BE2C (cell line): ENCODE measurements around the gene MIGA2.
A peak's percentile ranks its signal among the peaks of the same experiment; 100 is the strongest.

Experiments
- DNase-seq: peaks from one replicate; pipeline ENCODE4 v3.0.0-alpha.2; 2020
- H3K27me3 ChIP-seq: fragments of 250-450 bp; sonication (Bioruptor Pico); 2 replicates; pipeline ENCODE4 v1.5.1; 2020; ENCODE audit warnings: mild to moderate bottlenecking
- H3K36me3 ChIP-seq: fragments of 250-450 bp; sonication (Bioruptor Pico); 2 replicates; pipeline ENCODE4 v1.5.1; 2020; ENCODE audit warnings: mild to moderate bottlenecking
- H3K4me1 ChIP-seq: fragments of 250-450 bp; sonication (Bioruptor Pico); 2 replicates; pipeline ENCODE4 v1.5.1; 2020
- H3K4me3 ChIP-seq: 2 replicates; pipeline ENCODE4 v1.5.1; 2011; ENCODE audit warnings: low read depth, low read length
- H3K9me3 ChIP-seq: fragments of 250-450 bp; sonication (Bioruptor Pico); 2 replicates; pipeline ENCODE4 v1.5.1; 2020
- CTCF ChIP-seq: IDR thresholded peaks from 2 replicates; pipeline ENCODE4 v1.5.1; 2012; ENCODE audit warnings: mild to moderate bottlenecking, low read depth, low read length

The MIGA2 gene

GRCh38 chr9:129078691-129079503 is 42.5 kb downstream of the MIGA2 start:
- TF ChIP-seq CTCF = no peak
- DNase-seq = no peak
- peaks cover 7% of the 10 kb centered on the region; the same call in 1 of the 2 replicates for H3K36me3 ChIP-seq
- no peaks in the 10 kb centered on the region for H3K27me3 ChIP-seq
- no peak overlapping the region for H3K4me3 ChIP-seq
- no peaks in the 10 kb centered on the region for H3K9me3 ChIP-seq
- H3K4me1 ChIP-seq = no peaks in the 10 kb centered on the region; the same call in 1 of the 2 replicates

GRCh38 chr9:129079829-129080228 is 43.4 kb downstream of the MIGA2 start:
- Histone ChIP-seq H3K27me3 (no peaks in the 10 kb centered on the region), H3K4me3 (no peak overlapping the region; the same call in 1 of the 2 replicates), H3K36me3 (peaks cover 11% of the 10 kb centered on the region), H3K9me3 (no peaks in the 10 kb centered on the region), H3K4me1 (no peaks in the 10 kb centered on the region; the same call in 1 of the 2 replicates)
- no peak for DNase-seq
- no peak for TF ChIP-seq CTCF

GRCh38 chr9:129080298-129080600 is 43.8 kb downstream of the MIGA2 start:
- Histone ChIP-seq H3K27me3 (no peaks in the 10 kb centered on the region), H3K4me1 (no peaks in the 10 kb centered on the region; the same call in 1 of the 2 replicates), H3K9me3 (no peaks in the 10 kb centered on the region), H3K36me3 (peaks cover 15% of the 10 kb centered on the region), H3K4me3 (peak overlapping the region; percentile 60)
- DNase-seq = no peak
- TF ChIP-seq CTCF = no peak

- Histone ChIP-seq H3K9me3 (no peaks in the 10 kb centered on the region), H3K27me3 (no peaks in the 10 kb centered on the region), H3K36me3 (peaks cover 20% of the 10 kb centered on the region), H3K4me1 (no peaks in the 10 kb centered on the region; the same call in 1 of the 2 replicates), H3K4me3 (peak within 1 kb of the TSS; percentile 85)
- DNase-seq = peak; percentile 100
- TF ChIP-seq CTCF = no peak
Observed at GRCh38 chr9:129080601-129081387, 44.4 kb downstream of the MIGA2 start, which contains the start of gene DOLPP1. TSS of gene DOLPP1 (plus strand) at chr9:129081111. CDS start at chr9:129081132, 21 bp downstream.

GRCh38 chr9:129081388-129081904 is 45.0 kb downstream of the MIGA2 start:
- Histone ChIP-seq H3K36me3 (peaks cover 27% of the 10 kb centered on the region), H3K27me3 (no peaks in the 10 kb centered on the region), H3K4me1 (no peaks in the 10 kb centered on the region; the same call in 1 of the 2 replicates), H3K4me3 (peak overlapping the region; percentile 85), H3K9me3 (no peaks in the 10 kb centered on the region)
- DNase-seq = no peak
- no peak for TF ChIP-seq CTCF
